ENCODE data around the gene CALD1. TPM values are rescaled to one million over a fixed set of nuclear protein-coding genes. Genes with fewer than 3 reads are reported as not detected.

The CALD1 gene
- total and polyA plus RNA-seq, 2 experiments from 2014 or later: 132 to 842 TPM

DNA sequence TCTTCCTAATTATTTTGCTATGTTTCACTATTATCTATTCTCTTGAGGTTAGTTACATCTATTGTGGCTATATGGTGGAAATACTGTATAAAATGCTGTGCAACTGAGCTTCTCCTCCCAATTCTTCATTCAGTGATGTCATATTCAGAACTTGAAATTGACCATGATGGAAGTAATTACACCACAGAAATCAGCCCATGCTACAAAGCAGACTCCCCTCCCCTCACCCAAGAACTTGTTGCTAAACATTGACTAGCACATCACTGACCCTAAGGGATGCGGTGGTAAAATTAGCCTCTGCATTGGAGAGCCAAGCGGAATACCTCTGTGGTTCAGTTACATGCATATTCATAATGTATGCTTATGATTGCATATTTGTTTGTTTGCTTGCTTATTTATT is 8.8 kb downstream of the CALD1 start:
- Histone ChIP-seq H3F3A (replicated peaks; ENCODE audit: low read depth) (no peaks in the 10 kb centered on the region), H3K79me2 (replicated peaks; ENCODE audit: insufficient read depth) (peaks cover 100% of the 10 kb centered on the region), H3K27me3 (ENCODE audit: insufficient read depth) (no peaks in the 10 kb centered on the region), H3K4me1 (ENCODE audit: insufficient read depth) (peaks cover 22% of the 10 kb centered on the region; the same call in 1 of the 2 replicates), H2AFZ (no peak overlapping the region), H3K4me2 (no peak overlapping the region), H4K20me1 (replicated peaks; ENCODE audit: insufficient read depth) (no peaks in the 10 kb centered on the region), H3K36me3 (ENCODE audit: insufficient read depth) (no peaks in the 10 kb centered on the region), H3K27ac (ENCODE audit: low read depth) (no peak overlapping the region), H3K4me3 (no peak overlapping the region), H3K9me2 (ENCODE audit: insufficient read depth) (0 out of 2 replicates have a peak, but pooled peaks cover 4% of the 10 kb centered on the region)
- TF ChIP-seq STAT1 (IDR thresholded peaks at IDR 0.05; ENCODE audit: unreplicated experiment): no peak
- TF ChIP-seq, protein P1, sequence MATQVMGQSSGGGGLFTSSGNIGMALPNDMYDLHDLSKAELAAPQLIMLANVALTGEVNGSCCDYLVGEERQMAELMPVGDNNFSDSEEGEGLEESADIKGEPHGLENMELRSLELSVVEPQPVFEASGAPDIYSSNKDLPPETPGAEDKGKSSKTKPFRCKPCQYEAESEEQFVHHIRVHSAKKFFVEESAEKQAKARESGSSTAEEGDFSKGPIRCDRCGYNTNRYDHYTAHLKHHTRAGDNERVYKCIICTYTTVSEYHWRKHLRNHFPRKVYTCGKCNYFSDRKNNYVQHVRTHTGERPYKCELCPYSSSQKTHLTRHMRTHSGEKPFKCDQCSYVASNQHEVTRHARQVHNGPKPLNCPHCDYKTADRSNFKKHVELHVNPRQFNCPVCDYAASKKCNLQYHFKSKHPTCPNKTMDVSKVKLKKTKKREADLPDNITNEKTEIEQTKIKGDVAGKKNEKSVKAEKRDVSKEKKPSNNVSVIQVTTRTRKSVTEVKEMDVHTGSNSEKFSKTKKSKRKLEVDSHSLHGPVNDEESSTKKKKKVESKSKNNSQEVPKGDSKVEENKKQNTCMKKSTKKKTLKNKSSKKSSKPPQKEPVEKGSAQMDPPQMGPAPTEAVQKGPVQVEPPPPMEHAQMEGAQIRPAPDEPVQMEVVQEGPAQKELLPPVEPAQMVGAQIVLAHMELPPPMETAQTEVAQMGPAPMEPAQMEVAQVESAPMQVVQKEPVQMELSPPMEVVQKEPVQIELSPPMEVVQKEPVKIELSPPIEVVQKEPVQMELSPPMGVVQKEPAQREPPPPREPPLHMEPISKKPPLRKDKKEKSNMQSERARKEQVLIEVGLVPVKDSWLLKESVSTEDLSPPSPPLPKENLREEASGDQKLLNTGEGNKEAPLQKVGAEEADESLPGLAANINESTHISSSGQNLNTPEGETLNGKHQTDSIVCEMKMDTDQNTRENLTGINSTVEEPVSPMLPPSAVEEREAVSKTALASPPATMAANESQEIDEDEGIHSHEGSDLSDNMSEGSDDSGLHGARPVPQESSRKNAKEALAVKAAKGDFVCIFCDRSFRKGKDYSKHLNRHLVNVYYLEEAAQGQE (IDR thresholded peaks at IDR 0.05; ENCODE audit: unreplicated experiment): no peak
- no peak for TF ChIP-seq EZH2phosphoT487 (IDR thresholded peaks at IDR 0.05; ENCODE audit: unreplicated experiment)
- TF ChIP-seq, protein P2, sequence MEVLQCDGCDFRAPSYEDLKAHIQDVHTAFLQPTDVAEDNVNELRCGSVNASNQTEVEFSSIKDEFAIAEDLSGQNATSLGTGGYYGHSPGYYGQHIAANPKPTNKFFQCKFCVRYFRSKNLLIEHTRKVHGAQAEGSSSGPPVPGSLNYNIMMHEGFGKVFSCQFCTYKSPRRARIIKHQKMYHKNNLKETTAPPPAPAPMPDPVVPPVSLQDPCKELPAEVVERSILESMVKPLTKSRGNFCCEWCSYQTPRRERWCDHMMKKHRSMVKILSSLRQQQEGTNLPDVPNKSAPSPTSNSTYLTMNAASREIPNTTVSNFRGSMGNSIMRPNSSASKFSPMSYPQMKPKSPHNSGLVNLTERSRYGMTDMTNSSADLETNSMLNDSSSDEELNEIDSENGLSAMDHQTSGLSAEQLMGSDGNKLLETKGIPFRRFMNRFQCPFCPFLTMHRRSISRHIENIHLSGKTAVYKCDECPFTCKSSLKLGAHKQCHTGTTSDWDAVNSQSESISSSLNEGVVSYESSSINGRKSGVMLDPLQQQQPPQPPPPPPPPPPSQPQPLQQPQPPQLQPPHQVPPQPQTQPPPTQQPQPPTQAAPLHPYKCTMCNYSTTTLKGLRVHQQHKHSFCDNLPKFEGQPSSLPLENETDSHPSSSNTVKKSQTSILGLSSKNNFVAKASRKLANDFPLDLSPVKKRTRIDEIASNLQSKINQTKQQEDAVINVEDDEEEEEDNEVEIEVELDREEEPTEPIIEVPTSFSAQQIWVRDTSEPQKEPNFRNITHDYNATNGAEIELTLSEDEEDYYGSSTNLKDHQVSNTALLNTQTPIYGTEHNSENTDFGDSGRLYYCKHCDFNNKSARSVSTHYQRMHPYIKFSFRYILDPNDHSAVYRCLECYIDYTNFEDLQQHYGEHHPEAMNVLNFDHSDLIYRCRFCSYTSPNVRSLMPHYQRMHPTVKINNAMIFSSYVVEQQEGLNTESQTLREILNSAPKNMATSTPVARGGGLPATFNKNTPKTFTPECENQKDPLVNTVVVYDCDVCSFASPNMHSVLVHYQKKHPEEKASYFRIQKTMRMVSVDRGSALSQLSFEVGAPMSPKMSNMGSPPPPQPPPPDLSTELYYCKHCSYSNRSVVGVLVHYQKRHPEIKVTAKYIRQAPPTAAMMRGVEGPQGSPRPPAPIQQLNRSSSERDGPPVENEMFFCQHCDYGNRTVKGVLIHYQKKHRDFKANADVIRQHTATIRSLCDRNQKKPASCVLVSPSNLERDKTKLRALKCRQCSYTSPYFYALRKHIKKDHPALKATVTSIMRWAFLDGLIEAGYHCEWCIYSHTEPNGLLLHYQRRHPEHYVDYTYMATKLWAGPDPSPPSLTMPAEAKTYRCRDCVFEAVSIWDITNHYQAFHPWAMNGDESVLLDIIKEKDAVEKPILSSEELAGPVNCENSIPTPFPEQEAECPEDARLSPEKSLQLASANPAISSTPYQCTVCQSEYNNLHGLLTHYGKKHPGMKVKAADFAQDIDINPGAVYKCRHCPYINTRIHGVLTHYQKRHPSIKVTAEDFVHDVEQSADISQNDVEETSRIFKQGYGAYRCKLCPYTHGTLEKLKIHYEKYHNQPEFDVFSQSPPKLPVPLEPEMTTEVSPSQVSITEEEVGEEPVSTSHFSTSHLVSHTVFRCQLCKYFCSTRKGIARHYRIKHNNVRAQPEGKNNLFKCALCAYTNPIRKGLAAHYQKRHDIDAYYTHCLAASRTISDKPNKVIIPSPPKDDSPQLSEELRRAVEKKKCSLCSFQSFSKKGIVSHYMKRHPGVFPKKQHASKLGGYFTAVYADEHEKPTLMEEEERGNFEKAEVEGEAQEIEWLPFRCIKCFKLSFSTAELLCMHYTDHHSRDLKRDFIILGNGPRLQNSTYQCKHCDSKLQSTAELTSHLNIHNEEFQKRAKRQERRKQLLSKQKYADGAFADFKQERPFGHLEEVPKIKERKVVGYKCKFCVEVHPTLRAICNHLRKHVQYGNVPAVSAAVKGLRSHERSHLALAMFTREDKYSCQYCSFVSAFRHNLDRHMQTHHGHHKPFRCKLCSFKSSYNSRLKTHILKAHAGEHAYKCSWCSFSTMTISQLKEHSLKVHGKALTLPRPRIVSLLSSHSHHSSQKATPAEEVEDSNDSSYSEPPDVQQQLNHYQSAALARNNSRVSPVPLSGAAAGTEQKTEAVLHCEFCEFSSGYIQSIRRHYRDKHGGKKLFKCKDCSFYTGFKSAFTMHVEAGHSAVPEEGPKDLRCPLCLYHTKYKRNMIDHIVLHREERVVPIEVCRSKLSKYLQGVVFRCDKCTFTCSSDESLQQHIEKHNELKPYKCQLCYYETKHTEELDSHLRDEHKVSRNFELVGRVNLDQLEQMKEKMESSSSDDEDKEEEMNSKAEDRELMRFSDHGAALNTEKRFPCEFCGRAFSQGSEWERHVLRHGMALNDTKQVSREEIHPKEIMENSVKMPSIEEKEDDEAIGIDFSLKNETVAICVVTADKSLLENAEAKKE (CRISPR knock-in tag; IDR thresholded peaks at IDR 0.05): no peak
- TF ChIP-seq, protein P3, sequence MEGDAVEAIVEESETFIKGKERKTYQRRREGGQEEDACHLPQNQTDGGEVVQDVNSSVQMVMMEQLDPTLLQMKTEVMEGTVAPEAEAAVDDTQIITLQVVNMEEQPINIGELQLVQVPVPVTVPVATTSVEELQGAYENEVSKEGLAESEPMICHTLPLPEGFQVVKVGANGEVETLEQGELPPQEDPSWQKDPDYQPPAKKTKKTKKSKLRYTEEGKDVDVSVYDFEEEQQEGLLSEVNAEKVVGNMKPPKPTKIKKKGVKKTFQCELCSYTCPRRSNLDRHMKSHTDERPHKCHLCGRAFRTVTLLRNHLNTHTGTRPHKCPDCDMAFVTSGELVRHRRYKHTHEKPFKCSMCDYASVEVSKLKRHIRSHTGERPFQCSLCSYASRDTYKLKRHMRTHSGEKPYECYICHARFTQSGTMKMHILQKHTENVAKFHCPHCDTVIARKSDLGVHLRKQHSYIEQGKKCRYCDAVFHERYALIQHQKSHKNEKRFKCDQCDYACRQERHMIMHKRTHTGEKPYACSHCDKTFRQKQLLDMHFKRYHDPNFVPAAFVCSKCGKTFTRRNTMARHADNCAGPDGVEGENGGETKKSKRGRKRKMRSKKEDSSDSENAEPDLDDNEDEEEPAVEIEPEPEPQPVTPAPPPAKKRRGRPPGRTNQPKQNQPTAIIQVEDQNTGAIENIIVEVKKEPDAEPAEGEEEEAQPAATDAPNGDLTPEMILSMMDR (conservative IDR thresholded peaks at IDR 0.05; ENCODE audit: low read depth in 2 of 2): no peak
- TF ChIP-seq POLR2AphosphoS5 (IDR thresholded peaks at IDR 0.05; ENCODE audit: low read depth): no peak
- TF ChIP-seq ZNF114 (CRISPR knock-in tag; IDR thresholded peaks at IDR 0.05): no peak
- TF ChIP-seq, protein P4, sequence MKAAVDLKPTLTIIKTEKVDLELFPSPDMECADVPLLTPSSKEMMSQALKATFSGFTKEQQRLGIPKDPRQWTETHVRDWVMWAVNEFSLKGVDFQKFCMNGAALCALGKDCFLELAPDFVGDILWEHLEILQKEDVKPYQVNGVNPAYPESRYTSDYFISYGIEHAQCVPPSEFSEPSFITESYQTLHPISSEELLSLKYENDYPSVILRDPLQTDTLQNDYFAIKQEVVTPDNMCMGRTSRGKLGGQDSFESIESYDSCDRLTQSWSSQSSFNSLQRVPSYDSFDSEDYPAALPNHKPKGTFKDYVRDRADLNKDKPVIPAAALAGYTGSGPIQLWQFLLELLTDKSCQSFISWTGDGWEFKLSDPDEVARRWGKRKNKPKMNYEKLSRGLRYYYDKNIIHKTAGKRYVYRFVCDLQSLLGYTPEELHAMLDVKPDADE (IDR thresholded peaks at IDR 0.05): no peak
- no peak for TF ChIP-seq ZNF331 (CRISPR knock-in tag; IDR thresholded peaks at IDR 0.05; ENCODE audit: low read depth)
- no peak for DNase-seq (ENCODE audit: low spot score)
- no peaks in the 10 kb centered on the region for H3K9me3 Mint-ChIP-seq
- no peak overlapping the region; the same call in 1 of the 2 replicates for H3K27ac Mint-ChIP-seq
- no peak for ATAC-seq
- H3K36me3 Mint-ChIP-seq (ENCODE audit: low read depth): peaks cover 20% of the 10 kb centered on the region
- H3K27me3 Mint-ChIP-seq (ENCODE audit: insufficient read depth, low read depth, poor library complexity): peaks cover 4% of the 10 kb centered on the region
- H3K4me1 Mint-ChIP-seq: peaks cover 20% of the 10 kb centered on the region
- H3K4me3 Mint-ChIP-seq: no peak overlapping the region

Data from GM23338 (cell line).